Smooth muscle cell (in vitro differentiated cells): Measurements from ENCODE around the gene CCDC47. TPM values are rescaled to one million over a fixed set of nuclear protein-coding genes. Genes with fewer than 3 reads are reported as not detected.

Experiments used
- DNase-seq: peaks from one replicate; lab custom pipeline; 2025; ENCODE audit not compliant: unreplicated experiment; lab: John Stamatoyannopoulos, UW
- H2AFZ ChIP-seq: fragments of 200-600 bp; sonication (generic); 2 replicates; pipeline ENCODE4 v1.6.0; 2016; ENCODE audit warnings: antibody characterized with exemption, low read depth, mild to moderate bottlenecking
- H3F3A ChIP-seq: fragments of 200-600 bp; sonication (generic); 2 replicates; pipeline ENCODE4 v1.6.0; 2017; ENCODE audit warnings: antibody characterized with exemption, low read depth
- H3K27ac ChIP-seq: fragments of 200-600 bp; sonication (generic); 2 replicates; pipeline ENCODE4 v1.5.1; 2016; ENCODE audit warnings: low read depth, mild to moderate bottlenecking
- H3K27me3 ChIP-seq: fragments of 200-600 bp; sonication (generic); 2 replicates; pipeline ENCODE4 v1.6.1; 2016; ENCODE audit warnings: low read depth, mild to moderate bottlenecking
- H3K36me3 ChIP-seq: fragments of 200-600 bp; sonication (generic); 2 replicates; pipeline ENCODE4 v1.5.1; 2016; ENCODE audit warnings: low read depth
- H3K4me1 ChIP-seq: fragments of 200-600 bp; sonication (generic); 2 replicates; pipeline ENCODE4 v1.5.1; 2016; ENCODE audit warnings: low read depth
- H3K4me2 ChIP-seq: fragments of 200-600 bp; sonication (generic); 2 replicates; pipeline ENCODE4 v1.6.0; 2016; ENCODE audit warnings: mild to moderate bottlenecking
- H3K4me3 ChIP-seq: fragments of 200-600 bp; sonication (generic); 2 replicates; pipeline ENCODE4 v1.5.1; 2016; ENCODE audit warnings: mild to moderate bottlenecking
- H3K79me2 ChIP-seq: fragments of 200-600 bp; sonication (generic); 2 replicates; pipeline ENCODE4 v1.6.0; 2016; ENCODE audit warnings: low read depth, mild to moderate bottlenecking
- H3K9ac ChIP-seq: fragments of 200-600 bp; sonication (generic); 2 replicates; pipeline ENCODE4 v1.6.0; 2016; ENCODE audit warnings: low read depth
- H3K9me3 ChIP-seq: fragments of 200-600 bp; sonication (generic); replicated peaks from 2 replicates; pipeline ENCODE4 v1.5.1; 2016; ENCODE audit warnings: low read depth
- H4K20me1 ChIP-seq: fragments of 200-600 bp; sonication (generic); 2 replicates; pipeline ENCODE4 v1.6.0; 2016; ENCODE audit warnings: low read depth
- WGBS: methylation state at CpG from one replicate; pipeline ENCODE4 v1.1.7; 2016; ENCODE audit warnings: low lambda C conversion rate; 5-methylcytosine and 5-hydroxymethylcytosine counted together
- polyA plus RNA-seq: library from polyadenylated mRNA; unstranded; fragments of >200 nt; fragmentation: Nextera tagmentation; extraction: Ambion mirVana; gene quantifications from 2 replicates; pipeline ENCODE4 v1.2.1, GENCODE V29; 2016
- total RNA-seq: library from RNA; depleted of rRNA; stranded (reverse); fragments of >200 nt; gene quantifications from 2 replicates; pipeline ENCODE4 v1.2.3, GENCODE V29; 2014
- TF ChIP-seq, protein P1 (sequence below): fragments of 200-600 bp; sonication (generic); IDR thresholded peaks from 2 replicates; pipeline ENCODE4 v1.5.1; 2017; ENCODE audit warnings: borderline replicate concordance, mild to moderate bottlenecking, antibody characterized with exemption; ENCODE audit not compliant: insufficient read depth, poor library complexity, severe bottlenecking

The CCDC47 gene
- total and polyA plus RNA-seq, 2 experiments from 2014 or later = 47.7 to 63.4 TPM

DNA sequence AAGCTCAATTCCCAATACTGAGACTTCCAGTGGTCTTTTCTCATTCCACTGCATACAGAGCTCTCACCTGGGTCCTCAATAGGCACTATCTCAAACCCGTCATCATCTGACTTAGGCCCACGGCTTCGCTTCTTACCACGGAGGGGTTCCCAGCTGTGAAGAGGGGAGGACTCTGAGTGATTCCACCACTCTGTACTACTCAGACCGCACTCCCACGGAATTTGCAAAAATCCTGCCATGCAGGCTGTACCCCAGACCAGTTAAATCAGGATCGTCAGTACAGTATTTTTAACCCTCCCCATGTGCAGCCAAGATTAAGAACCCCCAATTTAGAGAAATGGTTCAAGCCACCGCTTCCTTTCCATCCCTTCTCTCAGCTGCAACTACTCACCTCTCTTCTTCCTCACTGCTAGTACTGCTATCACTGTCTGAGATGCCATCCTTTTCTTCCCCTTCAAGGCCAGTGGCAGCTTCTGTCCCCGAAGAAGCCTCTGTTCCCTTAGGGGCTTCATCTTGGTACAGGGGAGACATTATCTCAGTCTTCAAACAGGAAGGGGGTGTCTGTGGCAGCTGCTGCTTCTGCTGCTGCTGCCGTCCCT, 47.7 kb upstream of the CCDC47 start:
- no peaks in the 10 kb centered on the region for H3K9me3 ChIP-seq
- peaks cover 3% of the 10 kb centered on the region for H3K4me1 ChIP-seq
- no peak for DNase-seq
- WGBS = 92% methylated on average over 10 of the region's 10 CpGs
- peaks cover 17% of the 10 kb centered on the region for H3K36me3 ChIP-seq
- H3K27me3 ChIP-seq = no peaks in the 10 kb centered on the region
- H3K4me3 ChIP-seq = no peak overlapping the region
- peaks cover 24% of the 10 kb centered on the region for H4K20me1 ChIP-seq
- no peak overlapping the region for H3K9ac ChIP-seq
- H3K79me2 ChIP-seq = peaks cover 9% of the 10 kb centered on the region
- no peak overlapping the region for H2AFZ ChIP-seq
- H3K27ac ChIP-seq = no peak overlapping the region
- TF ChIP-seq, protein P1, sequence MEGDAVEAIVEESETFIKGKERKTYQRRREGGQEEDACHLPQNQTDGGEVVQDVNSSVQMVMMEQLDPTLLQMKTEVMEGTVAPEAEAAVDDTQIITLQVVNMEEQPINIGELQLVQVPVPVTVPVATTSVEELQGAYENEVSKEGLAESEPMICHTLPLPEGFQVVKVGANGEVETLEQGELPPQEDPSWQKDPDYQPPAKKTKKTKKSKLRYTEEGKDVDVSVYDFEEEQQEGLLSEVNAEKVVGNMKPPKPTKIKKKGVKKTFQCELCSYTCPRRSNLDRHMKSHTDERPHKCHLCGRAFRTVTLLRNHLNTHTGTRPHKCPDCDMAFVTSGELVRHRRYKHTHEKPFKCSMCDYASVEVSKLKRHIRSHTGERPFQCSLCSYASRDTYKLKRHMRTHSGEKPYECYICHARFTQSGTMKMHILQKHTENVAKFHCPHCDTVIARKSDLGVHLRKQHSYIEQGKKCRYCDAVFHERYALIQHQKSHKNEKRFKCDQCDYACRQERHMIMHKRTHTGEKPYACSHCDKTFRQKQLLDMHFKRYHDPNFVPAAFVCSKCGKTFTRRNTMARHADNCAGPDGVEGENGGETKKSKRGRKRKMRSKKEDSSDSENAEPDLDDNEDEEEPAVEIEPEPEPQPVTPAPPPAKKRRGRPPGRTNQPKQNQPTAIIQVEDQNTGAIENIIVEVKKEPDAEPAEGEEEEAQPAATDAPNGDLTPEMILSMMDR = no peak
- peaks cover 22% of the 10 kb centered on the region for H3F3A ChIP-seq
- H3K4me2 ChIP-seq = no peak overlapping the region

DNA sequence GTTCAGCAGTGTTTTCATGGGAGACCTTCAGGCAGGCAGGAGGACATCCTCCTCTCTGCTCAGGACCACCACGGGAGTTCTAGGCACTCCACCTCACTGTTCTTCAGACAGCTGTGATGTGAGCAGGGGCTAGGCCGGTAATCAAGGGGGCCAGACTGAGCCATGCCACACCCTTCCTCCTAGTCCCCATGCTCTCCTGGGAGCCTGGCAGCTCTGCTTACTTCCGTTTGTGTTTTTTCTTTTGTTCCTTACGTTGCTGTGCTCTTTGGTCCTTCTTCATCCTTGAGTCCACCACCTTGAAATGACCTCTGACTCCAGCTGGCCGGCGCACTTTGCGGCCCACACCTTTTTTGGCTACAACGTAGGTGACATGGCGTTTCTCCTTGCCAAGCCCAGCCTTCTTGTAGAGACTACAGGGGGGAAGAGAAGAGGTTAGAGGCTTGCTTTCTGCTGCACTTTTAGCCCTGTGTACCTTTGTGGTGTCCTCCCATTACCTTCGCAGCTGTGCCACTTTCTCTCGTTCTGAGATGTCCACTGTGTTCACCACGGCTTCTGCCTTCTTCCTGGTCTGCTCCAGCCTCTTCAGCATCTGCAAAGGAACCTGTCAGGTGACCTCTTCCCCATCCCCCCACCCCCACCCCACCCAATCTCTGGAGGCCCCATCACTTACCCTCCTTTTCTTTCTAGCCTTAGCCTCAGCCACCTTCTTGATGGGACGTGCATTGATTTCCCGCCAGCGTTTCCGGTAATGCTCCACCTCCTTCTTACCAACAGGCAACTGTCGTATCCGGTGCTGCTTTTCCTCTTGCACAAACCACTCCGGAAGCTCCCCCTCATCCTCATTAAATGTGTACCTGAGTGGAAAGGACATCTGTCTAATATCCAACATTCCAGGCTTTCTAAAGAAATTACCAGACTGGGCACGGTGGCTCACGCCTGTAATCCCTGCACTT, 46.5 kb upstream of the CCDC47 start:
- no peak overlapping the region for H3K4me2 ChIP-seq
- no peak overlapping the region for H3K27ac ChIP-seq
- H3K27me3 ChIP-seq = no peaks in the 10 kb centered on the region
- H2AFZ ChIP-seq = no peak overlapping the region
- no peak overlapping the region for H3K9ac ChIP-seq
- H3K79me2 ChIP-seq = peaks cover 2% of the 10 kb centered on the region
- no peaks in the 10 kb centered on the region for H3K4me1 ChIP-seq
- H3K36me3 ChIP-seq = peaks cover 29% of the 10 kb centered on the region
- DNase-seq = no peak
- peaks cover 24% of the 10 kb centered on the region for H4K20me1 ChIP-seq
- H3K9me3 ChIP-seq = no peaks in the 10 kb centered on the region
- 94% methylated on average over 21 of the region's 21 CpGs for WGBS
- TF ChIP-seq, protein P1 = no peak
- H3F3A ChIP-seq = peaks cover 31% of the 10 kb centered on the region
- no peak overlapping the region for H3K4me3 ChIP-seq

DNA sequence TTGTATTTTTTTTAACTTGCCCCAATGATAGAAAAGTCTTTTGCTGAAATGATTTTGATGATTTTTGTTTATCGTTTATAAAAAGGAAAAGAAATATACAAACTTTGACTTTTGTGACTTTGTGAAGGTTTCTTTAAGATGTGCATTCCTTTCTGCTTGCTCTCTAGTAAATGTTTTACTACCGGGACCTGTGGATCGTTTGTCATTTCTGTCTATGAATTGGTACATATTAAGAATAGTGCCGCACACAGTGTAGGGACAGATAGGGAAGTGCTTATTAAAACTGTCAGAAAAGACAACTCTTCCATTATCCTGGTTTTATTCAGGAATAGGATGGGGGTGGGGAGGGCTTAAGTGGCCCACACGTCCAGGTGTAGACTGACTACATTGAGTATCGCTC, 45.7 kb upstream of the CCDC47 start:
- Histone ChIP-seq H3K9me3 (no peaks in the 10 kb centered on the region), H3K79me2 (peaks cover 2% of the 10 kb centered on the region), H2AFZ (no peak overlapping the region), H3K4me2 (no peak overlapping the region), H3K9ac (no peak overlapping the region), H3K36me3 (peaks cover 33% of the 10 kb centered on the region), H4K20me1 (peaks cover 24% of the 10 kb centered on the region), H3K27ac (no peak overlapping the region), H3F3A (peaks cover 34% of the 10 kb centered on the region), H3K27me3 (no peaks in the 10 kb centered on the region), H3K4me1 (no peaks in the 10 kb centered on the region), H3K4me3 (no peak overlapping the region)
- TF ChIP-seq, protein P1 = no peak
- DNase-seq = no peak
- 95% methylated on average over 6 of the region's 6 CpGs for WGBS
